ENCODE data around the gene LATS2.

The LATS2 gene

GRCh38 chr13:20995245-20995838, 66.0 kb downstream of the LATS2 start:
- no peak overlapping the region for H3K4me3 ChIP-seq (ENCODE audit: low read length)
- TF ChIP-seq CTCF (IDR thresholded peaks at IDR 0.05; ENCODE audit: insufficient read depth, low read depth, low read length, missing control alignments), result no peak
- peak; percentile 55 for DNase-seq (ENCODE audit: low read depth)

GRCh38 chr13:20994441-20994821, 67.0 kb downstream of the LATS2 start:
- no peak for DNase-seq (ENCODE audit: low read depth)
- H3K4me3 ChIP-seq (ENCODE audit: low read length), result no peak overlapping the region
- TF ChIP-seq CTCF (IDR thresholded peaks at IDR 0.05; ENCODE audit: insufficient read depth, low read depth, low read length, missing control alignments), result no peak

- no peak overlapping the region for H3K4me3 ChIP-seq (ENCODE audit: low read length)
- DNase-seq (ENCODE audit: low read depth), result peak; percentile 82
Measured at GRCh38 chr13:20993661-20994440, 67.5 kb downstream of the LATS2 start.

GRCh38 chr13:20993211-20993610, 68.2 kb downstream of the LATS2 start:
- no peak for DNase-seq (ENCODE audit: low read depth)
- H3K4me3 ChIP-seq (ENCODE audit: low read length), result no peak overlapping the region
- TF ChIP-seq CTCF (IDR thresholded peaks at IDR 0.05; ENCODE audit: insufficient read depth, low read depth, low read length, missing control alignments), result no peak

More at GRCh38 chr13:20993661-20994440, 67.5 kb downstream of the LATS2 start:
- TF ChIP-seq CTCF (IDR thresholded peaks at IDR 0.05; ENCODE audit: insufficient read depth, low read depth, low read length, missing control alignments), result no peak

- no peak overlapping the region for H3K4me3 ChIP-seq (ENCODE audit: low read length)
- DNase-seq (ENCODE audit: low read depth), result no peak
- no peak for TF ChIP-seq CTCF (IDR thresholded peaks at IDR 0.05; ENCODE audit: insufficient read depth, low read depth, low read length, missing control alignments)
Measured at GRCh38 chr13:20991741-20992520, 69.5 kb downstream of the LATS2 start.

GRCh38 chr13:20990910-20991525, 70.4 kb downstream of the LATS2 start:
- no peak for DNase-seq (ENCODE audit: low read depth)
- no peak for TF ChIP-seq CTCF (IDR thresholded peaks at IDR 0.05; ENCODE audit: insufficient read depth, low read depth, low read length, missing control alignments)
- H3K4me3 ChIP-seq (ENCODE audit: low read length), result no peak overlapping the region

All from epithelial cell of esophagus (primary cell).